GM19099 (cell line): ENCODE results near the gene OTUD7B.

Source experiments
- POLR2A ChIP-seq: IDR thresholded peaks from 3 replicates; pipeline ENCODE4 v1.6.1; 2011; ENCODE audit warnings: low read depth; ENCODE audit not compliant: insufficient read length; ENCODE audit errors: extremely low read depth

Gene OTUD7B

DNA sequence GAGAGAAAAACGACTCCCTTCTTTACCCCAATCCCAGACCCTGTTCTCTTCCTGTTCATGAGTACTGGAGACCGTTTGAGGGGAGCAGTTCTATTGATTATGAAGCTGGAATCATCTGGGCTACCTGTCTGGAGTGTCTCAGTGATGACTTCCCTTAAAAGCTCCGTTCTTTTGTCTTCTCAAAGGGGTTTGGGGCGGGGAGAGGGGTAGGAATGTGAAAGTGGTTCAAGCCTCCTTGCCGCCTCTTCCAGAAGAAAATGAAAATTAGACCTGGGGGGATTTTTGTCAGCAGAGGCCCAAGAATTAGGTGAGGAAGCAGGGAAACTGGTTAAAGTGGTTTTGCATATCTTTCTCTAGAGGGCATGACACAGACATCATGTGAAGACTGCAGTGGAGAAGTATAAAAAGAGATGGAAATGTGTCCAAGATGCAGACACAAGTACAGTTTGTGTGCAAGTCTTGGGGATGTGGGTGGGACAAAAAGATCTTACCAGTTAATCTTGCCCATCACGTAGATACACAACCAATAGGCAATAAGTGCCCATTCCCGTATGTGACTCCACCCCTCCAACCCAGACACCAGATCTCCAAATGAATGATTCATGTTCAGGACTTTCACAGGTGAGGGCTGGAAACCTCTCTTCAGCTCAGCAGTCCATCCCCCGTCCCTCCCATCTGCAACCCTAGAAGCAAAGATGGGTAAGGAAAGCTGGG is 73.4 kb downstream of the OTUD7B start:
- TF ChIP-seq POLR2A = no peak

DNA sequence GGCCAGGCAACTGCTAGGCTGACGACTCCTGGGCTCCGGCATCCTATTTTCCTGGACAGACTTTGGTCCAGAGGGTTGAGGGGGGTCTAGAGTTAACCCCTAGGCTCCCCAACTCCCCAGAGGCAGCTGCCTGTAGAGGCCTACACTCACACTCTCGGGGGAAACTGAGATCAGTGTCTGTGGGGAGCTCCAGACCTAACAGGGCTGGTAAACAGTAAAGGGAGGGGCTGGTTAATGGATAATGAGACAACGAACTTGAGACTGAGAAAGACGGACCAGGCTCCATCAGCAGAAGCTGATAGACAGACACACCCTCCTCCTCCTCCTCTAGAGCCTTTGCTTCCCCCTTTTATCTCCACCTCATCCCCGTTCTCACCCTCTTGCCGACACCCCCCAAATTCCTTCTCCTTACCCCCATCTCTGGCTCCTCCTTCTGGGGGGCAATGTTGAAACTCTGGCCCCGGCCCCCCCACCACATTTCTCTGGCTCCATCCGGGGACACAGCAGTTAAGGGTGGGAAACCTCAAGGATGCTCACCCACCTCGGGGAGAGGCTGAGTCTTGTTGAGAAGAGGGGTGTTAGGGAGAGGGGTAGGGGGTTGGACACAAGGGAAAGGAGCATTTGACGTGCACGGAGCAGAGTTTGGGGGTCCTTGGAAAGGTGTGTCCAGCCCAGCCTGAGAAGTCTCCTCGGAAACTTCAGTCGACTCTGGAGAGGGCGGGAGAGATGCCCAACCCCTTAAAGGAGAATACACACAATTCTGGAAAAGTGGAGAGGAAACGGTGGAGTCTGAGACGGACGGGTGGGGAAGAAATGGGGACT is 74.1 kb downstream of the OTUD7B start, which contains the start of gene MTMR11:
Gene MTMR11 (minus strand): TSS at position 710 of the 822 bp plus-strand sequence. CDS start 232 bp downstream, at position 478.
- TF ChIP-seq POLR2A = no peak

DNA sequence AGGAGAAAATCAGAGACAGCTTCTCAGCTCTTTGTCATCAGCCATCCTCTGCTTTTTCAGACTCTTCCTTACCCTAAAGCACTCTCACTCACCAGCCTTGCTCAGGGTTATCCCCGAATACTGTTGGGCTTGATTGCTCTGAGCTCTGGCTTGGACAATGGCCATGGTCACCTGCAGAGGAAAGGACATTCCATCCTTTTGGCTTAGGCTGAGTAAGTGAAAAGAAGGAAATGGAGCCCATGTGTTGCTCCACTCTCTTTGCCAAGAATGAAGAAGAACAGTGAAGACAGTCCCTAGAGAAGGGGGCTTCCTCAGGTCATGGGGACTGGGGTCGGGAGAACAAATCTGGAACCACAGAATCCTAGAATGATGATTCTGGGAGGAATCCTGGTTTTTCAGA is 76.2 kb downstream of the OTUD7B start:
- TF ChIP-seq POLR2A = no peak

DNA sequence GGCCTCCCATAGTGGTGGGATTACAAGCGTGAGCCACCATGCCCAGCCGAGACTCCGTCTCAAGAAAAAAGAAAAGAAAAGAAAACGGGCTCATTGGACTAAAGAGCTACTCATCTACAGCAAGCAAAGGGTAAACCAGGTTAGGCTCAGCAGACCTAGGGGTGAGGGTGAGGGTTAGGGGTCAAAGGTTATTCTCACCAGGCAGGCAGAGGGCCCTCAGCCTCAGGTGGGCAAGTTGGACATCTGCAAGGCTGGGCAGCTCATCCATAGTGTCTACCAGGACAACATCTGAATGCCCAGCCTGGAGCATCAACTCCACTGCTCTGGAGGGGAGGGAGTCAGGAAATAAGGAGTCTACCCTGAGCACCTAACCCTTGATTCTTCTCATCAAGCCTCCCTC is 77.3 kb downstream of the OTUD7B start:
- no peak for TF ChIP-seq POLR2A

DNA sequence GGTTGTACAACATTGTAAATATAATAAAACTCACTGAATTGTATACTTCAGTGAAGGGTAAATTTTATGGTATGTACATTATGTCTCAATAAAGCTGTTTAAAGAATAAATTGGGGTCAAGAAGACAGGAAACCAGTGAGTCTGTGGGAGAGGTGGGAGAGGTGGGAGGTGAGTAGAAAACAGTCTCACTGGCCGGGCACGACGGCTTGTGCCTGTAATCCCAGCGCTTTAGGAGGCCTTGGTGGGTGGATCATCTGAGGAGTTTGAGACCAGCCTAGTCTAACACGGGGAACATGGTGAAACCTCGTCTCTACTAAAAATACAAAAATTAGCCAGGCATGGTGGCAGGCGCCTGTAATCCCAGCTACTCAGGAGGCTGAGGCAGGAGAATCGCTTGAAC is 78.1 kb downstream of the OTUD7B start:
- TF ChIP-seq POLR2A = no peak

DNA sequence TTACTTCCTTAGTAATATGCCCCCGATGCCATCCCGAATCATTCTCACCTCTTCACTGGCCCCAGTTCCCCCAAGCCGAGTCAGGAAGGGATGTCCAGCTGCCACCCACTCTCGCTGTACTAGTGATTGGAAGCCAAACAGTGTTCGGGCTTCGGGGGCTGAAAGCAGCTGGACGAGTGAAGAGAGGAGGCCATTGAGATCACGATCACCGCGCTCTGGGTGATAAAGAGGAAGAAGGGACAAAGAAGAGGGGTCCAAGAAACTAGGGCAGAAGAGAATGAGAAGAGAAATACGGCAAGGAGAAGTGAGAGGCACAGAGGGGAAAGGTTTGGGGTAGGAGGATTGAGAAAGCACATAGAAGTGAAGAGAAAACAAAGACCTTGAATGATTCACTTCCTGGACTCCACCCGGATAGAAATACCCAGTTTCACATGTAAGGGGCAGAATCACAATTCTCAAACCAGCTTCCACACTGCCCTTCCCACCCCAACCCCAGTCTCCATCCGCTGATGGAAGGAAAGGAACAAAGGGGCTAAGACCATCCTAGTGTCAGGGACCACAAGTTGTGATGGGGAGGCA is 79.2 kb downstream of the OTUD7B start:
- no peak for TF ChIP-seq POLR2A

DNA sequence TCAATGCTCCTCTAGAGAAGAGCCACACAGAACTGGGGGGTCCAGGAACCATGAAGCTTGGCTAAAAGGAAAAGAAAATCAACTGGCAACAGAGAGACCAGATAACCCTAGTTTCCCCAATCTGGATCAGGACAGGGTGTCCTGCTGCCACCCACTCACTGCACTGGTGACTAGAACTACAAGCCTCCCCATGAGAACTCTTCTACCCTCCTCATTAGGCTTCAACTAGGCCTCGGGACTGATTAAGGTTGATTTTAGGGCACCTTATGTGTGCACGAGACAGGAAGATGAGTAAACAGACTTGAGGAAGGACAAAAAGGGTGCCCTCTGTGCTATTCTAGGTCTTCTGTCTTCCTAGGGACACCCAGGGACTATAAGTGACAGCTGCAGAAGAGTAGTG is 80.7 kb downstream of the OTUD7B start:
- no peak for TF ChIP-seq POLR2A

DNA sequence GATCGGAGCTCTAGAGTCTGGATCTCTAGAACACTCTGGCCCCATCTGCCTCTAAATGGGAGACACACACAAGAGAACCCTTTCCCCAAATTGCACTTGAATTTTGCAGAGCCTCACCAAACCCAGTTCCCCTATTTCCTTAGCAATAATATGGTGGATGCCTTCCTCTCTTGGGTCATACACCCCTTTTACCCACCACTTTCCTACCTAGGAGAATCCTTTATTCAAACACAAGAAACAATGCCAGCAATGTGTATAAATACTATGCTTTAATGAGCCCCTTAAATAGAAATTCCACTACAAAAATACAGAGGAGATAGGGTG is 82.2 kb downstream of the OTUD7B start:
- no peak for TF ChIP-seq POLR2A

DNA sequence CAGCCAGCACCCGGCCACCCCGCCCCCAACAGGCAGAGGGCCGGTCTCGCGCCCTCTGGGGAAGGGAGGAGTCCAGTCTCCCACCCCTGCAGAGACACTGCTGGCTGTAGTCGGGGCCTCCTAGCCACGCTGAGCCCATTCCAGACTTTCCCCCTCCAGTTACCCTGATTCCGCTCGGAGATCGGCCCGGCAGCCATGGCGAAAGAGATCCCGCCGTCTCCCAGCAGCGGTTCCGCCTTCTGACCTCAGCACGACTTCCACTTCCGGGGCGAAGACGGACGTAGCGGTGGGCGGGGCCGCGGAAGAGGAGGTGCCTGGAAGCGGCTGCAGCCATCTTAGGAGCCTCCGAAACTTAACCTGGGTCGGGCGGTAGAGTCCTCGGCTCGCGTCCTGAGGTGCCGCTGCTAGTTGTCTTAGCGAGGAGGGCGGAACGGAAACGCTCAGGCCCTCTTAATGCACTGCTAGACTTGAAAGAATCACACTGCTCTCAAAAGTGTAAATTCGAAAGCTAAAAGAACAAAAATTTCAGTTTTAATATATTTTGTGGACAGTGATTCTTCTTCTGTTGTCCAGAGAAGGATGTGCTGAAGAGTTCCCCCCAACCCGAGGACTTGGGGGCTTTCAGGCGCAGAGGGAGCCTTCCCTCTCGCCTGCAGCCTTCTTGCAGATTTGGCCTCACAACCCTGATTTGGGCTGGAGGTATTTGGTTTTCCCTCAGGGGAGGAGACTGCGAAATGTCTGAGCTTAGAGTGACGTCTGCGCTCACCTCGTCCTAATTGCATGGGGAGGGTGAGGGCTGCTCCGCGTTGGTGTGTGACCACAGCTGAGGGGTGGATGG is 82.7 kb downstream of the OTUD7B start, which contains the start of gene SF3B4:
Gene SF3B4 (minus strand): TSS at position 241 of the 838 bp plus-strand sequence. CDS start 44 bp downstream, at position 197.
- TF ChIP-seq POLR2A = peak; percentile 95

DNA sequence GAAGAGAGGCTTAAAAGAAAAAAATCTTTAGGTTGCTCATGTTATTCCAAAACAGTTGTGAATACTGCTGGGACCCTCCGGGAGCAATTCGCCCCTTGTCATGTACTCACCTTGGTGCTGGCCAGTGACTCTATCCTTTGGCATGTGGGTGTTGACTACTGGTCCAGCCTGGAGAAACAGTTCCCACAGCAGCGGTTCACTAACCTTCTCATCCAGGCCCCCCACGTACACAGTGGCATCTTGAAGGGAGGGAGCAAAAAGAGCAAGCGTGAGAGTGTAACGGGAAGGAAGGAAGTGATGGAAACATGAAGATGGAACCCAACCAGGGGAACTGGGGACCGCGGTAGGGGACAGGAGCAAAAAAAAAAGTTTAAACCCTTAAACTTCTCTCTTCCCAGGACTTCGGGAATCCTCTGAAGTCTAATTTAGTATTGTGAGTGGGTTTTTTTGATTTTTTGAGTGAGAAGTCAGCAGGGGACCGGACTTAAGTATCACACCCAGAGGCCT is 83.4 kb downstream of the OTUD7B start:
- TF ChIP-seq POLR2A = no peak

DNA sequence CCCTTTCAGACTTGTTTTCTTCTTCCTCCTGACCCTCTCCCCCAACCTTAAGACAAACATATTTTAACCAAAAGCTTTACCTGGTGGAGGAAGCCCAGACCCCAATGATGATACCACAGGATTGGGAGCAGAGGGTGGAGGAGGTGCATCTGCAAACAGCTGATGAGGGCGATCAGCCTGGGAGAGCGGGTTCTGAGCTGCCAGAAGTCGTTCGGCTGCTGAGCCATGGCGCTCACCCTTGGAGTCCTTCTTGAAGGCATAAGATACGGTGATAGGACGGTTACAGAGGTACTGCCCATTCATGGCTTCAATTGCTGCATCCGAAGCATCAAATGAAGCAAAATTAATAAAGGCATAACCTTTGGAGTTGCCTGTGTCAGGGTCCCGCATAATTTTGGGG is 84.2 kb downstream of the OTUD7B start:
- TF ChIP-seq POLR2A = no peak

DNA sequence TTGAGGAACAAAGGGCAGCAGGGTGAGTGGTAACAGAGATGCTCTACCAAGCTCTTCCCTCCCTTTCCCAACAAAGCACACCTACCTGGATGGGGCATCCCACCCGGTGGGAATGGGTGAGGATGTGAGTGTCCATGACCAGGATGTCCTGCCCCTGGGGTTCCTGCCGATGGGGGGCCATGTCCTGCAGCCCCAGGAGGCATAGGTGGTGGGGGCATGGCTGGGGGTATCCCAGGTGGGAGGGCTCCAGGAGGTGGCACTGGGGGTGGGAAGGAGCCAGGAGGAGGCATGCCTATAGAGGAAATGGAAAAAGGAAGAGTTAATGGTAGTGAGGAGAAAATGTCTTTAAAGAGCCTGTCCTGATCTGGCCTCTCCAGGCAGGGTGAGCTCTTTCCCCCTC is 84.8 kb downstream of the OTUD7B start:
- no peak for TF ChIP-seq POLR2A

DNA sequence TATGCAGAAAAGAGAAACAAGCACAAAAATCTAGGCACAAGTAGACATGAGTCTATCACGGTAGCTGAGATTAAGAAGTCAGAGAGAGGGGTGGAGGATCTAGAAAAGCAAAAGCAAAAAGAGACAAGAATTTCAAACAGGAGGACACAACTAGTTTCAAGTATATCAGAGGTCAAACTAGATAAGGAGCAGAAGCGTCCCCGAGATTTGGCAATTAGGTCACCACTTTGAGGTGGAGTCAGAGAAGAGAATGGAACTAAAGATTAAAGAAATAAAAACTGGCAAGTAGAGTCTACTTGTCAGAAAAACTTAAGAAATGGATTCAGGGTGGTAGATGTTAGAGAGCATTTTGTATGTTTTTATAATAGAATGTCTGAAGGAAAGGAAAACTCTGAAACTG is 85.2 kb downstream of the OTUD7B start:
- TF ChIP-seq POLR2A = no peak

DNA sequence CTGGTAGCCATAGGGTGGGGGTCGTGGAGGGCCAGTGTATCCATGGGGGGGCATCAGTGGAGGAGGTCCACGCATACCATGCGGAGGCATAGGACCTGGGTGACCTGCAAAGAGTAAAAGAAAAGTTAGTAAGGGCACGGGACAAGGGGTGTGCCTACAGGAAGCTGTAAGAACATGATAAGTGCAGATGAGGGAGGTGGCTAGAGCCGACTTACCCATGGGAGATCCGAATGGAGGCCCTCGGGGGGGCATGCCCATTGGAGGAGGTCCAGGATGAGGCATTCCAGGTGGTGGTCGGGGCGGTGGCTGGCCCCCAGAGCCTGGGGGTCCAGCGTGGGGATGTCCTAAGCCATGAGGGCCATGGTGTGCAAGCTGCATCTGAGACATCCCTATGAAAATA is 86.9 kb downstream of the OTUD7B start:
- TF ChIP-seq POLR2A = no peak
